Activated B cell treated with CpG ODN at 0.5 μM for 24 hours (primary cell): ENCODE results near the gene PTPRE. TPM values are rescaled to one million over a fixed set of nuclear protein-coding genes. Genes with fewer than 3 reads are reported as not detected.
A peak's percentile ranks its signal among the peaks of the same experiment; 100 is the strongest.

Experiments used
- ATAC-seq: fragments of 200-7000 bp; cut with Tn5 transposase; one replicate; pipeline ENCODE4 v1.10.0; 2021; ENCODE audit warnings: low read depth, mild to moderate bottlenecking, moderate library complexity
- CTCF ChIA-PET: fragments of 350-600 bp; sonication (Branson Sonifier 250); formaldehyde crosslinking; loops from one replicate; lab custom pipeline; 2021; ENCODE audit warnings: antibody characterized with exemption; lab: Charles Lee
- POLR2A ChIA-PET: fragments of 350-600 bp; sonication (Branson Sonifier 250); formaldehyde crosslinking; loops from one replicate; lab custom pipeline; 2021; ENCODE audit warnings: antibody characterized with exemption; lab: Charles Lee
- DNase-seq: peaks from one replicate; pipeline ENCODE4 v3.0.0; 2022
- H3K27ac Mint-ChIP-seq: one replicate; pipeline ENCODE4 v1.8.0; 2020; ENCODE audit warnings: mixed read lengths
- H3K27me3 Mint-ChIP-seq: one replicate; pipeline ENCODE4 v1.8.0; 2021; ENCODE audit warnings: mixed read lengths
- H3K36me3 Mint-ChIP-seq: one replicate; pipeline ENCODE4 v1.8.0; 2021; ENCODE audit warnings: low read depth, mixed read lengths
- H3K4me1 Mint-ChIP-seq: one replicate; pipeline ENCODE4 v1.8.0; 2021; ENCODE audit warnings: mixed read lengths
- H3K4me3 Mint-ChIP-seq: one replicate; pipeline ENCODE4 v1.8.0; 2020; ENCODE audit warnings: mild to moderate bottlenecking, mixed read lengths
- H3K9me3 Mint-ChIP-seq: one replicate; pipeline ENCODE4 v1.8.0; 2020; ENCODE audit warnings: mixed read lengths
- CTCF ChIP-seq: fragments of 200-600 bp; IDR thresholded peaks from one replicate; pipeline ENCODE4 v1.8.0; 2022; ENCODE audit warnings: antibody characterized with exemption, mild to moderate bottlenecking
- intact Hi-C: fragments of 100-400 bp; cut with micrococcal nuclease; formaldehyde crosslinking; loops from one replicate; pipeline ENCODE4 v1.15.1; 2024
- total RNA-seq: library from RNA; stranded (reverse); gene quantifications from 2 replicates; pipeline ENCODE4 v1.2.3, GENCODE V29; 2022

The PTPRE gene
- total RNA-seq, 1 donor from 2014 or later: 36.8 TPM

- POLR2A ChIA-PET: no interaction called here
- no peak for DNase-seq
- intact Hi-C loops: no loop called here
- TF ChIP-seq CTCF: no peak
- Mint-ChIP-seq H3K9me3 (no peaks in the 10 kb centered on the region), H3K4me3 (no peak overlapping the region), H3K4me1 (peaks cover 9% of the 10 kb centered on the region), H3K27ac (no peak overlapping the region), H3K27me3 (peaks cover 16% of the 10 kb centered on the region), H3K36me3 (no peaks in the 10 kb centered on the region)
- CTCF ChIA-PET: interaction anchor here (0.9 kb wide), 1 partner anchor 359 kb away, joined by 3 read pairs; no protein-coding TSS in a partner anchor
- no peak for ATAC-seq
Observed at GRCh38 chr10:128008521-128009250, 101.8 kb downstream of the PTPRE start.

- H3K4me1 Mint-ChIP-seq: peaks cover 9% of the 10 kb centered on the region
- DNase-seq (no peak), ATAC-seq (no peak)
- H3K9me3 Mint-ChIP-seq: no peaks in the 10 kb centered on the region
- intact Hi-C loops: loop anchor here (2.0 kb wide), 1 partner anchor 253 kb away; no protein-coding TSS in a partner anchor
- TF ChIP-seq CTCF: no peak
- no peak overlapping the region for H3K27ac Mint-ChIP-seq
- no peak overlapping the region for H3K4me3 Mint-ChIP-seq
- ChIA-PET CTCF (interaction anchor here (0.8 to 1.4 kb wide), 3 partner anchors 60 to 360 kb away, joined by 3 read pairs; no protein-coding TSS in a partner anchor), POLR2A (no interaction called here)
- H3K36me3 Mint-ChIP-seq: no peaks in the 10 kb centered on the region
- peaks cover 12% of the 10 kb centered on the region for H3K27me3 Mint-ChIP-seq
Observed at GRCh38 chr10:128009372-128010126, 102.6 kb downstream of the PTPRE start.

GRCh38 chr10:128011059-128011979 lies 104.4 kb downstream of the PTPRE start:
- peaks cover 9% of the 10 kb centered on the region for H3K4me1 Mint-ChIP-seq
- intact Hi-C loops: loop anchor here (1.0 to 2.0 kb wide), 5 partner anchors 53 to 296 kb away; no protein-coding TSS in a partner anchor
- no peak overlapping the region for H3K4me3 Mint-ChIP-seq
- peak; percentile 99 for ATAC-seq
- POLR2A ChIA-PET: no interaction called here
- CTCF ChIA-PET: interaction anchor here (0.5 to 2.0 kb wide), 21 partner anchors 8 to 447 kb away, joined by 3 to 27 read pairs (median 4); partner anchors contain the start of genes CLRN3 and PTPRE
- no peaks in the 10 kb centered on the region for H3K9me3 Mint-ChIP-seq
- H3K27ac Mint-ChIP-seq: peak overlapping the region; percentile 62
- TF ChIP-seq CTCF: peak; percentile 27
- peak; percentile 87 for DNase-seq
- no peaks in the 10 kb centered on the region for H3K36me3 Mint-ChIP-seq
- H3K27me3 Mint-ChIP-seq: peaks cover 13% of the 10 kb centered on the region

GRCh38 chr10:128013626-128014025 lies 106.7 kb downstream of the PTPRE start:
- TF ChIP-seq CTCF: no peak
- Mint-ChIP-seq H3K27me3 (peaks cover 23% of the 10 kb centered on the region), H3K9me3 (no peaks in the 10 kb centered on the region), H3K4me1 (peaks cover 11% of the 10 kb centered on the region), H3K4me3 (no peak overlapping the region), H3K36me3 (no peaks in the 10 kb centered on the region), H3K27ac (no peak overlapping the region)
- ATAC-seq: no peak
- CTCF ChIA-PET: interaction anchor here (3.0 kb wide), 1 partner anchor 56 kb away, joined by 8 read pairs; no protein-coding TSS in a partner anchor
- POLR2A ChIA-PET: no interaction called here
- intact Hi-C loops: no loop called here
- DNase-seq: no peak
